ENCODE measurements around the gene ZNF74.
"Not testable (repeated sequence)": the region's sequence is repeated elsewhere in the genome, so short reads cannot be mapped to it uniquely, and the experiment has no call there.

DNA sequence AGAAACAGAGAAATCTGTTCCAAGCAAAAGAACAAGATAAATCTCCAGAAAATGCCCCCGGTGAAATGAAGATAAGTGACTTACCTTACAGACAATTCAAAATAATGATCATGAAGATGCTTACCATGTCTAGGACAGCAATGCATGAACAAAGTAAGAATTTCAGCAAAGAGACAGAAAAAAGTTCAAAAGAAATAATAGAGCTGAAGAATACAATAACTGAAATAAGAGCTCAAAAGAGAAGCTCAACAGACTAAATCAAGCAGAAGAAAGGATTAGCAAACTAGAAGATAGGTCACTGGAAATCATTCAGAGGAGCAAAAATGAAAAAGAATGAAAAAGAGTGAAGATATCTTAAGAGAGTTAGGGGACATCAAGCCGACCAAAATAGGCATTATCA is 19.8 kb upstream of the ZNF74 start:
- TF ChIP-seq, protein P1, sequence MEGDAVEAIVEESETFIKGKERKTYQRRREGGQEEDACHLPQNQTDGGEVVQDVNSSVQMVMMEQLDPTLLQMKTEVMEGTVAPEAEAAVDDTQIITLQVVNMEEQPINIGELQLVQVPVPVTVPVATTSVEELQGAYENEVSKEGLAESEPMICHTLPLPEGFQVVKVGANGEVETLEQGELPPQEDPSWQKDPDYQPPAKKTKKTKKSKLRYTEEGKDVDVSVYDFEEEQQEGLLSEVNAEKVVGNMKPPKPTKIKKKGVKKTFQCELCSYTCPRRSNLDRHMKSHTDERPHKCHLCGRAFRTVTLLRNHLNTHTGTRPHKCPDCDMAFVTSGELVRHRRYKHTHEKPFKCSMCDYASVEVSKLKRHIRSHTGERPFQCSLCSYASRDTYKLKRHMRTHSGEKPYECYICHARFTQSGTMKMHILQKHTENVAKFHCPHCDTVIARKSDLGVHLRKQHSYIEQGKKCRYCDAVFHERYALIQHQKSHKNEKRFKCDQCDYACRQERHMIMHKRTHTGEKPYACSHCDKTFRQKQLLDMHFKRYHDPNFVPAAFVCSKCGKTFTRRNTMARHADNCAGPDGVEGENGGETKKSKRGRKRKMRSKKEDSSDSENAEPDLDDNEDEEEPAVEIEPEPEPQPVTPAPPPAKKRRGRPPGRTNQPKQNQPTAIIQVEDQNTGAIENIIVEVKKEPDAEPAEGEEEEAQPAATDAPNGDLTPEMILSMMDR (IDR thresholded peaks at IDR 0.05), result not testable (repeated sequence)
- TF ChIP-seq EZH2 (IDR thresholded peaks at IDR 0.05; ENCODE audit: borderline replicate concordance, insufficient read depth, low read depth, low read length, poor library complexity, severe bottlenecking), result not testable (repeated sequence)

Measured in B cell (primary cell).